ENCODE measurements around the gene ABHD1. TPM values are rescaled to one million over a fixed set of nuclear protein-coding genes. Genes with fewer than 3 reads are reported as not detected.

ABHD1 gene
- total RNA-seq, 2 donors from 2014 or later = 4.1 to 7.0 TPM

- intact Hi-C loops (cut with DNase I) = no loop called here
Measured at GRCh38 chr2:27137322-27137935, 13.8 kb downstream of the ABHD1 start.

GRCh38 chr2:27138111-27138510 is 14.5 kb downstream of the ABHD1 start:
- no peak overlapping the region for H3K4me3 ChIP-seq
- intact Hi-C loops (cut with DNase I) = no loop called here
- 82% methylated on average over 7 of the region's 7 CpGs for WGBS
- no peak for DNase-seq (ENCODE audit: low spot score)
- TF ChIP-seq POLR2A (IDR thresholded peaks at IDR 0.05) = no peak
- TF ChIP-seq CTCF (IDR thresholded peaks at IDR 0.05) = no peak
- no peak for TF ChIP-seq POLR2AphosphoS5 (IDR thresholded peaks at IDR 0.05)
- no peaks in the 10 kb centered on the region for H3K9me3 ChIP-seq
- H3K27me3 ChIP-seq (replicated peaks; ENCODE audit: insufficient read depth) = no peaks in the 10 kb centered on the region
- peaks cover 5% of the 10 kb centered on the region for H3K4me1 ChIP-seq (replicated peaks)
- no peak overlapping the region for H3K27ac ChIP-seq
- H3K36me3 ChIP-seq = no peaks in the 10 kb centered on the region

More at GRCh38 chr2:27137322-27137935, 13.8 kb downstream of the ABHD1 start:
- TF ChIP-seq POLR2AphosphoS5 (IDR thresholded peaks at IDR 0.05) = no peak
- no peak for TF ChIP-seq POLR2A (IDR thresholded peaks at IDR 0.05)
- TF ChIP-seq CTCF (IDR thresholded peaks at IDR 0.05) = no peak
- Histone ChIP-seq H3K4me3 (no peak overlapping the region), H3K36me3 (peaks cover 0 to 4% of the 10 kb centered on the region in 2 donors), H3K27me3 (replicated peaks; ENCODE audit: insufficient read depth) (no peaks in the 10 kb centered on the region), H3K9me3 (no peaks in the 10 kb centered on the region), H3K27ac (no peak overlapping the region), H3K4me1 (replicated peaks) (peaks cover 8% of the 10 kb centered on the region)
- WGBS = 86% methylated on average over 20 of the region's 21 CpGs
- DNase-seq (ENCODE audit: low spot score) = no peak

GRCh38 chr2:27139310-27139709 is 15.7 kb downstream of the ABHD1 start, which contains the start of gene PRR30:
Gene PRR30 (minus strand): TSS chr2:27139410. CDS start chr2:27138329, 1,081 bp downstream.
- TF ChIP-seq POLR2AphosphoS5 (IDR thresholded peaks at IDR 0.05) (no peak), CTCF (IDR thresholded peaks at IDR 0.05) (no peak), POLR2A (IDR thresholded peaks at IDR 0.05) (no peak)
- Histone ChIP-seq H3K4me3 (no peak within 1 kb of the TSS), H3K36me3 (no peaks in the 10 kb centered on the region), H3K27me3 (replicated peaks; ENCODE audit: insufficient read depth) (no peaks in the 10 kb centered on the region), H3K27ac (no peak within 1 kb of the TSS), H3K4me1 (replicated peaks) (no peaks in the 10 kb centered on the region), H3K9me3 (no peaks in the 10 kb centered on the region)
- no peak for DNase-seq (ENCODE audit: low spot score)
- 72% methylated on average over 4 of the region's 4 CpGs for WGBS
- intact Hi-C loops (cut with DNase I) = no loop called here

GRCh38 chr2:27143285-27143684 is 19.7 kb downstream of the ABHD1 start:
- TF ChIP-seq CTCF (IDR thresholded peaks at IDR 0.05) = no peak
- no peak for TF ChIP-seq POLR2A (IDR thresholded peaks at IDR 0.05)
- TF ChIP-seq POLR2AphosphoS5 (IDR thresholded peaks at IDR 0.05) = no peak
- no peaks in the 10 kb centered on the region for H3K36me3 ChIP-seq
- WGBS = 52% methylated on average over 1 of the region's 1 CpG
- no peaks in the 10 kb centered on the region for H3K9me3 ChIP-seq
- H3K27me3 ChIP-seq (replicated peaks; ENCODE audit: insufficient read depth) = no peaks in the 10 kb centered on the region
- no peaks in the 10 kb centered on the region for H3K4me1 ChIP-seq (replicated peaks)
- intact Hi-C loops (cut with DNase I) = no loop called here
- H3K4me3 ChIP-seq = no peak overlapping the region
- no peak overlapping the region for H3K27ac ChIP-seq
- no peak for DNase-seq (ENCODE audit: low spot score)

- TF ChIP-seq POLR2A (IDR thresholded peaks at IDR 0.05) = no peak
- TF ChIP-seq CTCF (IDR thresholded peaks at IDR 0.05) = no peak
- TF ChIP-seq POLR2AphosphoS5 (IDR thresholded peaks at IDR 0.05) = no peak
- DNase-seq (ENCODE audit: low spot score) = no peak
- intact Hi-C loops (cut with DNase I) = no loop called here
- Histone ChIP-seq H3K27ac (no peak overlapping the region), H3K4me3 (no peak overlapping the region), H3K4me1 (replicated peaks) (no peaks in the 10 kb centered on the region), H3K36me3 (no peaks in the 10 kb centered on the region), H3K27me3 (replicated peaks; ENCODE audit: insufficient read depth) (no peaks in the 10 kb centered on the region), H3K9me3 (no peaks in the 10 kb centered on the region)
- WGBS = 59% methylated on average over 2 of the region's 2 CpGs
Measured at GRCh38 chr2:27145682-27146081, 22.1 kb downstream of the ABHD1 start.

Measured in prostate gland (tissue), 2 donors.